ENCODE results near the gene MSX2.

GRCh38 chr5:174698156-174698555 is 26.2 kb upstream of the MSX2 start:
- TF ChIP-seq ZNF274 (IDR thresholded peaks at IDR 0.05; ENCODE audit: low read depth, low read length) = no peak
- no peak for TF ChIP-seq SUZ12 (IDR thresholded peaks at IDR 0.05; ENCODE audit: extremely low read depth, insufficient read depth, insufficient read length)
- no peak for TF ChIP-seq YY1 (IDR thresholded peaks at IDR 0.05; ENCODE audit: insufficient read depth, insufficient read length)
